Muscle layer of colon (tissue), 2 donors: Measurements from ENCODE around the gene MPZL1.

Source experiments
- H3K27ac ChIP-seq: one replicate; pipeline ENCODE4 v1.7.0; 2013; ENCODE audit warnings: low read depth, mild to moderate bottlenecking, low read length, moderate library complexity
- H3K27me3 ChIP-seq, 2 donors: one replicate each; pipeline ENCODE4 v1.7.0; 2013; ENCODE audit warnings: low read length in 2 of 2, mild to moderate bottlenecking in 2 of 2; ENCODE audit not compliant: insufficient read depth in 2 of 2, control insufficient read depth in 1 of 2
- H3K36me3 ChIP-seq: one replicate; pipeline ENCODE4 v1.7.0; 2013; ENCODE audit warnings: mild to moderate bottlenecking, low read length; ENCODE audit not compliant: insufficient read depth
- H3K4me1 ChIP-seq: one replicate; pipeline ENCODE4 v1.7.0; 2013; ENCODE audit warnings: mild to moderate bottlenecking, low read length; ENCODE audit not compliant: insufficient read depth
- H3K4me3 ChIP-seq, 2 donors: one replicate each; pipeline ENCODE4 v1.7.0; 2013; ENCODE audit warnings: low read length in 2 of 2, low read depth in 1 of 2, mild to moderate bottlenecking in 1 of 2, moderate library complexity in 1 of 2
- H3K9ac ChIP-seq: one replicate; pipeline ENCODE4 v1.7.0; 2013; ENCODE audit warnings: low read length
- H3K9me3 ChIP-seq: one replicate; pipeline ENCODE4 v1.7.0; 2013; ENCODE audit warnings: mild to moderate bottlenecking, low read length
- donor health status: abdominal sarcoma.
- donor health status: Adenocarcinoma of cecum.

MPZL1 gene

GRCh38 chr1:167721617-167722151, at the start of gene MPZL1:
TSS of gene MPZL1 (plus strand) at chr1:167721982. CDS start at chr1:167722152, 170 bp downstream.
- H3K27ac ChIP-seq, result peak within 1 kb of the TSS; percentile 88
- peak within 1 kb of the TSS; percentile 81 for H3K9ac ChIP-seq
- H3K4me1 ChIP-seq, result peaks cover 39% of the 10 kb centered on the region
- H3K4me3 ChIP-seq, result peak within 1 kb of the TSS; percentile 84 to 93
- no peaks in the 10 kb centered on the region for H3K9me3 ChIP-seq
- H3K27me3 ChIP-seq, result no peaks in the 10 kb centered on the region
- H3K36me3 ChIP-seq, result no peaks in the 10 kb centered on the region

GRCh38 chr1:167672831-167673230, 49.0 kb upstream of the MPZL1 start:
- no peaks in the 10 kb centered on the region for H3K4me1 ChIP-seq
- no peak overlapping the region for H3K4me3 ChIP-seq
- H3K9ac ChIP-seq, result no peak overlapping the region
- no peaks in the 10 kb centered on the region for H3K36me3 ChIP-seq
- H3K27me3 ChIP-seq, result no peaks in the 10 kb centered on the region
- H3K27ac ChIP-seq, result no peak overlapping the region
- no peaks in the 10 kb centered on the region for H3K9me3 ChIP-seq

- Histone ChIP-seq H3K27ac (no peak overlapping the region), H3K4me3 (no peak overlapping the region), H3K36me3 (no peaks in the 10 kb centered on the region), H3K4me1 (no peaks in the 10 kb centered on the region), H3K9ac (no peak overlapping the region), H3K9me3 (no peaks in the 10 kb centered on the region), H3K27me3 (no peaks in the 10 kb centered on the region)
Measured at GRCh38 chr1:167673265-167673664, 48.5 kb upstream of the MPZL1 start.

- Histone ChIP-seq H3K4me1 (no peaks in the 10 kb centered on the region), H3K4me3 (no peak overlapping the region), H3K27me3 (no peaks in the 10 kb centered on the region), H3K36me3 (no peaks in the 10 kb centered on the region), H3K9me3 (no peaks in the 10 kb centered on the region), H3K27ac (no peak overlapping the region), H3K9ac (no peak overlapping the region)
Measured at GRCh38 chr1:167674156-167674555, 47.6 kb upstream of the MPZL1 start.

- H3K4me1 ChIP-seq, result peaks cover under 1% of the 10 kb centered on the region
- no peaks in the 10 kb centered on the region for H3K9me3 ChIP-seq
- no peaks in the 10 kb centered on the region for H3K27me3 ChIP-seq
- no peaks in the 10 kb centered on the region for H3K36me3 ChIP-seq
- H3K27ac ChIP-seq, result no peak overlapping the region
- H3K4me3 ChIP-seq, result no peak overlapping the region
- H3K9ac ChIP-seq, result no peak overlapping the region
Measured at GRCh38 chr1:167675440-167675839, 46.3 kb upstream of the MPZL1 start.

GRCh38 chr1:167676205-167676915, 45.4 kb upstream of the MPZL1 start:
- Histone ChIP-seq H3K4me3 (no peak overlapping the region), H3K27ac (no peak overlapping the region), H3K4me1 (peaks cover 9% of the 10 kb centered on the region)

GRCh38 chr1:167676916-167677848, 44.6 kb upstream of the MPZL1 start:
- Histone ChIP-seq H3K4me3 (no peak overlapping the region), H3K4me1 (peaks cover 14% of the 10 kb centered on the region), H3K9me3 (no peaks in the 10 kb centered on the region), H3K27ac (no peak overlapping the region), H3K27me3 (no peaks in the 10 kb centered on the region), H3K9ac (no peak overlapping the region), H3K36me3 (no peaks in the 10 kb centered on the region)

More at GRCh38 chr1:167676205-167676915, 45.4 kb upstream of the MPZL1 start:
- no peaks in the 10 kb centered on the region for H3K36me3 ChIP-seq
- H3K9ac ChIP-seq, result no peak overlapping the region
- no peaks in the 10 kb centered on the region for H3K27me3 ChIP-seq
- no peaks in the 10 kb centered on the region for H3K9me3 ChIP-seq

GRCh38 chr1:167678422-167678821, 43.4 kb upstream of the MPZL1 start:
- Histone ChIP-seq H3K27ac (no peak overlapping the region), H3K4me1 (peaks cover 21% of the 10 kb centered on the region), H3K9ac (no peak overlapping the region), H3K27me3 (no peaks in the 10 kb centered on the region), H3K9me3 (no peaks in the 10 kb centered on the region), H3K4me3 (no peak overlapping the region), H3K36me3 (no peaks in the 10 kb centered on the region)

- Histone ChIP-seq H3K27ac (no peak overlapping the region), H3K4me3 (no peak overlapping the region), H3K4me1 (peaks cover 25% of the 10 kb centered on the region)
Measured at GRCh38 chr1:167678838-167679237, 42.9 kb upstream of the MPZL1 start.

GRCh38 chr1:167679714-167680113, 42.1 kb upstream of the MPZL1 start:
- no peaks in the 10 kb centered on the region for H3K27me3 ChIP-seq
- no peaks in the 10 kb centered on the region for H3K36me3 ChIP-seq
- H3K4me1 ChIP-seq, result peaks cover 32% of the 10 kb centered on the region
- H3K9me3 ChIP-seq, result no peaks in the 10 kb centered on the region
- no peak overlapping the region for H3K27ac ChIP-seq
- H3K4me3 ChIP-seq, result no peak overlapping the region
- no peak overlapping the region for H3K9ac ChIP-seq

More at GRCh38 chr1:167678838-167679237, 42.9 kb upstream of the MPZL1 start:
- no peaks in the 10 kb centered on the region for H3K36me3 ChIP-seq
- H3K9me3 ChIP-seq, result no peaks in the 10 kb centered on the region
- no peaks in the 10 kb centered on the region for H3K27me3 ChIP-seq
- no peak overlapping the region for H3K9ac ChIP-seq

GRCh38 chr1:167681024-167681423, 40.8 kb upstream of the MPZL1 start:
- Histone ChIP-seq H3K36me3 (no peaks in the 10 kb centered on the region), H3K27ac (no peak overlapping the region), H3K4me3 (no peak overlapping the region), H3K27me3 (no peaks in the 10 kb centered on the region), H3K9ac (no peak overlapping the region), H3K9me3 (no peaks in the 10 kb centered on the region), H3K4me1 (peaks cover 44% of the 10 kb centered on the region)
